HCT116 (cell line): ENCODE data around the gene KIRREL1.

Experiments
- ELF1 ChIP-seq: IDR thresholded peaks from 2 replicates; pipeline ENCODE4 v1.6.1; 2012; ENCODE audit warnings: low read depth, borderline replicate concordance
- POLR2A ChIP-seq: IDR thresholded peaks from 2 replicates; pipeline ENCODE4 v1.7.0; 2011; ENCODE audit warnings: borderline replicate concordance; ENCODE audit not compliant: insufficient read depth, insufficient read length; ENCODE audit errors: extremely low read depth
- POLR2AphosphoS5 ChIP-seq: IDR thresholded peaks from 2 replicates; pipeline ENCODE4 v1.6.1; 2011; ENCODE audit warnings: mild to moderate bottlenecking, low read depth, low read length, moderate library complexity
- TCF7L2 ChIP-seq: IDR thresholded peaks from 2 replicates; pipeline ENCODE4 v1.7.0; 2011; ENCODE audit warnings: borderline replicate concordance, inconsistent platforms; ENCODE audit not compliant: insufficient read depth, insufficient read length; ENCODE audit errors: extremely low read depth
- YY1 ChIP-seq: IDR thresholded peaks from 2 replicates; pipeline ENCODE4 v1.6.1; 2011; ENCODE audit warnings: low read length, low read depth, moderate library complexity, mild to moderate bottlenecking; ENCODE audit not compliant: insufficient replicate concordance; ENCODE audit errors: extremely low read depth
- TF ChIP-seq, protein P1 (sequence below): IDR thresholded peaks from 2 replicates; pipeline ENCODE4 v1.6.1; 2012
- TF ChIP-seq, protein P2 (sequence below): IDR thresholded peaks from 2 replicates; pipeline ENCODE4 v1.6.1; 2012; ENCODE audit warnings: low read depth
- TF ChIP-seq, protein P3 (sequence below), 3 experiments: fragments of 200-600 bp in 1 of 3; sonication (generic) in 1 of 3; IDR thresholded peaks in 2 of 3; conservative IDR thresholded peaks in 1 of 3; 2 replicates each; pipeline ENCODE4 v1.5.1; 2012 to 2017; ENCODE audit warnings: low read depth in 2 of 3, low read length in 2 of 3, antibody characterized with exemption in 1 of 3, borderline replicate concordance in 1 of 3, control low read depth in 1 of 3, mild to moderate bottlenecking in 1 of 3, mixed read lengths in 1 of 3, mixed run types in 1 of 3, moderate library complexity in 1 of 3; ENCODE audit not compliant: insufficient read depth in 1 of 3

DNA sequence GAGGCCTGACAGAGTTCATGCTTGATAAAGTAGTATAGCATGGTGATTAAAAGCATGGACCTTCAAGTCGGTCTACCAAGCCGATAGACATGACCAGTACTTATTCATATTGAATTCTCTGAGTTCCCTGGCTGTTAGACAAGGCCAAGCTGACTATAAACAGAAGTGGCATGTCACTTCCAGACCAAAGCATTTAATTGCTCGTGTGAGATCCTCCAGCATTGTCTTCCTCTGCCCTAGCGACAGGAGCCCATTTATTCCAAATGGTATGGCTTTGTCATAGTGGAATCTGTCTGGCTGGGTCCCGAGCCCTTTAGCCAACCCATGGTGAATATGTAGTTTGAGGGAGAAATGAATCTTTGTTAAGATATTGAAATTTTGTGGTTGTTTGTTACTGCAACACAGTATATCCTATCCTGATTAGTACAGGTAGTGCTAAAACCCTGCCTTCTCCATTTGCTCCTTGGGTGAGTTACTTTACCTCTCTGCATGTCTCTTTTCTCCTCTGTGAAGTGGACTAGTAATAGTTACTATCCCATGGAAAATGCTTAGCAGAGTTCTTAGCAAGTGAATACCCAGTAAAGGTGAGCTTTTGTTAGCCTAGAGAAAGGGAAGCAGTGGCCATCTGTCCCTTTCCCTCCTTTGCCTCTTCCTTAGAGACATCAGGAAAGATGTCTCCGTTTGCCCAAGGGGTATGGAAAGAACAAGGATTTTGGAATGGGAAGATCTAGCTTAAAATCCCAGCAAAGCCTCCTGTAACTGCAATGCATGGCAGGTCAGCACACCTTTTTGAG is 109.6 kb downstream of the KIRREL1 start:
- no peak for TF ChIP-seq POLR2AphosphoS5
- TF ChIP-seq, protein P1, sequence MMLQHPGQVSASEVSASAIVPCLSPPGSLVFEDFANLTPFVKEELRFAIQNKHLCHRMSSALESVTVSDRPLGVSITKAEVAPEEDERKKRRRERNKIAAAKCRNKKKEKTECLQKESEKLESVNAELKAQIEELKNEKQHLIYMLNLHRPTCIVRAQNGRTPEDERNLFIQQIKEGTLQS: no peak
- TF ChIP-seq POLR2A: no peak
- no peak for TF ChIP-seq ELF1
- TF ChIP-seq YY1: no peak
- TF ChIP-seq, protein P2, sequence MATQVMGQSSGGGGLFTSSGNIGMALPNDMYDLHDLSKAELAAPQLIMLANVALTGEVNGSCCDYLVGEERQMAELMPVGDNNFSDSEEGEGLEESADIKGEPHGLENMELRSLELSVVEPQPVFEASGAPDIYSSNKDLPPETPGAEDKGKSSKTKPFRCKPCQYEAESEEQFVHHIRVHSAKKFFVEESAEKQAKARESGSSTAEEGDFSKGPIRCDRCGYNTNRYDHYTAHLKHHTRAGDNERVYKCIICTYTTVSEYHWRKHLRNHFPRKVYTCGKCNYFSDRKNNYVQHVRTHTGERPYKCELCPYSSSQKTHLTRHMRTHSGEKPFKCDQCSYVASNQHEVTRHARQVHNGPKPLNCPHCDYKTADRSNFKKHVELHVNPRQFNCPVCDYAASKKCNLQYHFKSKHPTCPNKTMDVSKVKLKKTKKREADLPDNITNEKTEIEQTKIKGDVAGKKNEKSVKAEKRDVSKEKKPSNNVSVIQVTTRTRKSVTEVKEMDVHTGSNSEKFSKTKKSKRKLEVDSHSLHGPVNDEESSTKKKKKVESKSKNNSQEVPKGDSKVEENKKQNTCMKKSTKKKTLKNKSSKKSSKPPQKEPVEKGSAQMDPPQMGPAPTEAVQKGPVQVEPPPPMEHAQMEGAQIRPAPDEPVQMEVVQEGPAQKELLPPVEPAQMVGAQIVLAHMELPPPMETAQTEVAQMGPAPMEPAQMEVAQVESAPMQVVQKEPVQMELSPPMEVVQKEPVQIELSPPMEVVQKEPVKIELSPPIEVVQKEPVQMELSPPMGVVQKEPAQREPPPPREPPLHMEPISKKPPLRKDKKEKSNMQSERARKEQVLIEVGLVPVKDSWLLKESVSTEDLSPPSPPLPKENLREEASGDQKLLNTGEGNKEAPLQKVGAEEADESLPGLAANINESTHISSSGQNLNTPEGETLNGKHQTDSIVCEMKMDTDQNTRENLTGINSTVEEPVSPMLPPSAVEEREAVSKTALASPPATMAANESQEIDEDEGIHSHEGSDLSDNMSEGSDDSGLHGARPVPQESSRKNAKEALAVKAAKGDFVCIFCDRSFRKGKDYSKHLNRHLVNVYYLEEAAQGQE: no peak
- no peak for TF ChIP-seq TCF7L2
- TF ChIP-seq, protein P3, sequence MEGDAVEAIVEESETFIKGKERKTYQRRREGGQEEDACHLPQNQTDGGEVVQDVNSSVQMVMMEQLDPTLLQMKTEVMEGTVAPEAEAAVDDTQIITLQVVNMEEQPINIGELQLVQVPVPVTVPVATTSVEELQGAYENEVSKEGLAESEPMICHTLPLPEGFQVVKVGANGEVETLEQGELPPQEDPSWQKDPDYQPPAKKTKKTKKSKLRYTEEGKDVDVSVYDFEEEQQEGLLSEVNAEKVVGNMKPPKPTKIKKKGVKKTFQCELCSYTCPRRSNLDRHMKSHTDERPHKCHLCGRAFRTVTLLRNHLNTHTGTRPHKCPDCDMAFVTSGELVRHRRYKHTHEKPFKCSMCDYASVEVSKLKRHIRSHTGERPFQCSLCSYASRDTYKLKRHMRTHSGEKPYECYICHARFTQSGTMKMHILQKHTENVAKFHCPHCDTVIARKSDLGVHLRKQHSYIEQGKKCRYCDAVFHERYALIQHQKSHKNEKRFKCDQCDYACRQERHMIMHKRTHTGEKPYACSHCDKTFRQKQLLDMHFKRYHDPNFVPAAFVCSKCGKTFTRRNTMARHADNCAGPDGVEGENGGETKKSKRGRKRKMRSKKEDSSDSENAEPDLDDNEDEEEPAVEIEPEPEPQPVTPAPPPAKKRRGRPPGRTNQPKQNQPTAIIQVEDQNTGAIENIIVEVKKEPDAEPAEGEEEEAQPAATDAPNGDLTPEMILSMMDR (IDR thresholded peaks at IDR 0.05 in 2 of 3, conservative IDR thresholded peaks at IDR 0.05 in 1 of 3; ENCODE audit: borderline replicate concordance in 1 of 3, insufficient read depth in 1 of 3, low read depth in 2 of 3, low read length in 2 of 3): no peak
